Esophagus muscularis mucosa (tissue), 4 donors: Measurements from ENCODE around the gene NTM. TPM values are rescaled to one million over a fixed set of nuclear protein-coding genes. Genes with fewer than 3 reads are reported as not detected.

ENCODE experiments used
- DNase-seq: peaks from one replicate; pipeline ENCODE4 v3.0.0-alpha.2; 2017; ENCODE audit errors: extremely low spot score
- H3K27ac ChIP-seq, 4 donors: fragments of 200-600 bp; sonication (generic); replicated peaks in 1 of 4; 1 replicate in 3 of 4; 2 replicates in 1 of 4; pipeline ENCODE4 v1.5.1; 2016 to 2019; ENCODE audit warnings: mild to moderate bottlenecking in 1 of 4
- H3K27me3 ChIP-seq, 4 donors: fragments of 200-600 bp; sonication (generic); one replicate each; pipeline versions ENCODE4 v1.5.1 to v1.6.0; 2016 to 2019
- H3K36me3 ChIP-seq, 4 donors: fragments of 200-600 bp; sonication (generic); one replicate each; pipeline ENCODE4 v1.5.1; 2016 to 2019
- H3K4me1 ChIP-seq, 4 donors: fragments of 200-600 bp; sonication (generic); one replicate each; pipeline ENCODE4 v1.5.1; 2016 to 2019
- H3K4me3 ChIP-seq, 4 donors: fragments of 200-600 bp; sonication (generic); 1 replicate in 2 of 4; 2 replicates in 2 of 4; pipeline ENCODE4 v1.5.1; 2016 to 2019; ENCODE audit warnings: mild to moderate bottlenecking in 4 of 4, moderate library complexity in 1 of 4
- H3K9me3 ChIP-seq, 4 donors: fragments of 200-600 bp; sonication (generic); 1 replicate in 3 of 4; 2 replicates in 1 of 4; pipeline ENCODE4 v1.5.1; 2016 to 2019
- CTCF ChIP-seq, 3 experiments: fragments of 200-600 bp in 2 of 3; fragments of 450-650 bp in 1 of 3; sonication (generic) in 2 of 3; IDR thresholded peaks; one replicate each; pipeline ENCODE4 v1.5.1; 2017 to 2019; ENCODE audit warnings: antibody characterized with exemption in 3 of 3, mild to moderate bottlenecking in 2 of 3, moderate library complexity in 1 of 3
- EP300 ChIP-seq: sonication (generic); formaldehyde crosslinking; IDR thresholded peaks from one replicate; pipeline ENCODE4 v1.6.1; 2017; ENCODE audit warnings: antibody characterized with exemption
- POLR2A ChIP-seq: fragments of 450-650 bp; IDR thresholded peaks from one replicate; pipeline ENCODE4 v1.6.1; 2017; ENCODE audit warnings: antibody characterized with exemption, moderate library complexity, mild to moderate bottlenecking, low read depth
- POLR2AphosphoS5 ChIP-seq, 2 donors: sonication (generic); formaldehyde crosslinking; IDR thresholded peaks; one replicate each; pipeline ENCODE4 v1.6.1; 2017; ENCODE audit warnings: antibody characterized with exemption in 2 of 2
- WGBS: methylation state at CpG from one replicate; pipeline ENCODE4 v1.1.5; 2018; 5-methylcytosine and 5-hydroxymethylcytosine counted together
- intact Hi-C: fragments of 100-400 bp; cut with DNase I; formaldehyde crosslinking; loops from one replicate; pipeline ENCODE4 v1.15.1; 2023
- total RNA-seq, 4 donors: library from RNA; depleted of rRNA; stranded (reverse); fragments of >200 nt; gene quantifications; one replicate each; pipeline versions ENCODE4 v1.1.0 to v1.2.1, GENCODE V29; 2016

NTM gene
- total RNA-seq, 4 donors from 2014 or later: 5.6 to 25.3 (median 8.3) TPM

- H3K27ac ChIP-seq: no peak overlapping the region
- WGBS: 76% methylated on average over 5 of the region's 5 CpGs
- H3K9me3 ChIP-seq: no peaks in the 10 kb centered on the region
- no peaks in the 10 kb centered on the region for H3K4me1 ChIP-seq
- H3K4me3 ChIP-seq: no peak overlapping the region
- DNase-seq: no peak
- H3K36me3 ChIP-seq: no peaks in the 10 kb centered on the region
- intact Hi-C loops: no loop called here
- H3K27me3 ChIP-seq: no peaks in the 10 kb centered on the region
- no peak for TF ChIP-seq EP300
- no peak for TF ChIP-seq POLR2AphosphoS5 (IDR thresholded peaks at IDR 0.05)
- TF ChIP-seq POLR2A: no peak
- no peak for TF ChIP-seq CTCF (IDR thresholded peaks at IDR 0.05)
Observed at GRCh38 chr11:131425285-131425684, 54.9 kb downstream of the NTM start.

- DNase-seq: no peak
- H3K27me3 ChIP-seq: no peaks in the 10 kb centered on the region
- TF ChIP-seq POLR2A (no peak), POLR2AphosphoS5 (IDR thresholded peaks at IDR 0.05) (no peak), EP300 (no peak), CTCF (IDR thresholded peaks at IDR 0.05) (no peak)
- H3K27ac ChIP-seq: no peak overlapping the region
- H3K9me3 ChIP-seq: no peaks in the 10 kb centered on the region
- H3K4me3 ChIP-seq: no peak overlapping the region
- intact Hi-C loops: no loop called here
- no peaks in the 10 kb centered on the region for H3K4me1 ChIP-seq
- WGBS: 86% methylated on average over 5 of the region's 5 CpGs
- no peaks in the 10 kb centered on the region for H3K36me3 ChIP-seq
Observed at GRCh38 chr11:131428853-131429252, 58.4 kb downstream of the NTM start.

GRCh38 chr11:131430473-131431208 is 60.2 kb downstream of the NTM start:
- no peaks in the 10 kb centered on the region for H3K4me1 ChIP-seq
- no peak overlapping the region for H3K4me3 ChIP-seq
- no peaks in the 10 kb centered on the region for H3K36me3 ChIP-seq
- no peak overlapping the region for H3K27ac ChIP-seq
- intact Hi-C loops: no loop called here
- TF ChIP-seq CTCF (IDR thresholded peaks at IDR 0.05) (no peak), POLR2AphosphoS5 (IDR thresholded peaks at IDR 0.05) (no peak), EP300 (no peak), POLR2A (no peak)
- no peak for DNase-seq
- no peaks in the 10 kb centered on the region for H3K27me3 ChIP-seq
- 45% methylated on average over 11 of the region's 11 CpGs for WGBS
- peaks cover 0 to 7% (median 0%) of the 10 kb centered on the region in 4 donors for H3K9me3 ChIP-seq

GRCh38 chr11:131441051-131441810 is 70.8 kb downstream of the NTM start:
- H3K36me3 ChIP-seq: no peaks in the 10 kb centered on the region
- no peaks in the 10 kb centered on the region for H3K4me1 ChIP-seq
- H3K9me3 ChIP-seq: peaks cover 0 to 16% (median 10%) of the 10 kb centered on the region in 4 donors
- 74% methylated on average over 5 of the region's 5 CpGs for WGBS
- no peak overlapping the region for H3K27ac ChIP-seq
- no peaks in the 10 kb centered on the region for H3K27me3 ChIP-seq
- TF ChIP-seq POLR2AphosphoS5 (IDR thresholded peaks at IDR 0.05) (no peak), POLR2A (no peak), CTCF (IDR thresholded peaks at IDR 0.05) (no peak), EP300 (no peak)
- no peak overlapping the region for H3K4me3 ChIP-seq
- no peak for DNase-seq
- intact Hi-C loops: no loop called here
